Central memory CD4-positive, alpha-beta T cell (primary cell): ENCODE measurements around the gene ADK.
"Not testable (repeated sequence)": the region's sequence is repeated elsewhere in the genome, so short reads cannot be mapped to it uniquely, and the experiment has no call there.

ENCODE experiments used
- DNase-seq: peaks from one replicate; pipeline ENCODE4 v3.0.0; 2022

Gene ADK

DNA sequence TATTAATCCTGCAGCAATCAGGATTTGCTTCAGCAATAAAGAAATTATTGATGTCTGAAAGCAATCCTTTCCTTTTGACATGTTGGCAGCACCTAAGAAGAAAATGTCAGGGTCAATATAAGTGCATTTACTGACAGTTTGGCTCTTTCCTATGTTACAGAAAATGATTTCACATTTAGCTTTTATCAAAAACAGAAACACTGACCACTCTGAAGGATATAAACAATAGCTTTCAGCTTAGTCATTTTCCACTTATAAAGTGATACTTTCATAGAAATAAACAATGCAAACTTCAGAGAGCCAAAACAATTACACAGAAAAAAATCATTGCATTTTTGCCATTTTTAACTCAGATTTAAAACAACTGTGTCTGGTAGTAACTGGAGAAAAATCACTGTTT is 349.8 kb downstream of the ADK start:
- no peak for DNase-seq

DNA sequence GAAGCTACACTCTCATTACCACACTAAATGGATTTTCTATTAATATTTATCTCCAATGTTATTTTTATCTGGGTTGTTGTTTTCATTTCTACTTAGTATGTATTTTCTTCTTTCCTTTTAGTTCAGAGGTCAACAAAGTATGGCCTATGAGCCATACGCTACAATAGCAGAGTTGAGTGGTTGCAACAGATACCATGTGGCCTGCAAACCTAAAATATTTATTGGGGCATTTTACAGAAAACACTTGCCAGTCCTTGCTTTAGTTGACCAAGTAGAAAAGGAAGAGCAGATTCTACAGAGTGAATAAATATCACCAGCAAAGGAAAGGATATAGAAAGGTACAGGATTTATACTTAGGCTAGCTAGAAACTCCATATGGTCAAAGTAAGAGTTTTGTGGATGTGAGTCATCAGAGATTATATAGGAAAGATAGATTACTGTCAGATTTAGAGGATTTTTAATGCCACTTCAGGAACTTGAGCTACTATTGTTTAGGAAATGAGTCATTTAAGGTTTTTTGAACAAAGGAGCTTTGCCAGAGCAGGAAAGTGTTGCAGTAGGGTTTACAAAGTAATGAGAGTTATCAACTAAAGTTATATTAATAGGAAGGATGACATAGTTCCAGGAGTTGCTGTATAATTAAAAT is 352.1 kb downstream of the ADK start:
- DNase-seq = no peak

DNA sequence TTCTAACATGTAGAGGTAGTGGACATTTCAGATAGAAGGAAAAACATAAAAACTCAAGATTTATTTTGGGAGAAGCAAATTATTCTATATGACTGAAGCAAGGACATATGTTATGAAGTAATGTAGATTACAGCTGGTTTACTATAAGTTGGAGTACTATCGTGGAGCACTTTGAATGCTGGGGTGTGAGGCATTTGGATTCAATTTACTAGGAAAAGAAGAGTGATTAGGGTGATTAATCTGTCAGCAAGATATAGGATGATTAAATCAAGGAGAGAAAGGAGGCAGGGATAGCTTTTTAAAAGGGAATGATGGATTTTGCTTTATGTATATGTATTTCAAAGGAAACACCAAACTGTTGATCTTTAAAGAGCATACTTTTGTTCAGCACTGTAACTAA is 356.9 kb downstream of the ADK start:
- no peak for DNase-seq

DNA sequence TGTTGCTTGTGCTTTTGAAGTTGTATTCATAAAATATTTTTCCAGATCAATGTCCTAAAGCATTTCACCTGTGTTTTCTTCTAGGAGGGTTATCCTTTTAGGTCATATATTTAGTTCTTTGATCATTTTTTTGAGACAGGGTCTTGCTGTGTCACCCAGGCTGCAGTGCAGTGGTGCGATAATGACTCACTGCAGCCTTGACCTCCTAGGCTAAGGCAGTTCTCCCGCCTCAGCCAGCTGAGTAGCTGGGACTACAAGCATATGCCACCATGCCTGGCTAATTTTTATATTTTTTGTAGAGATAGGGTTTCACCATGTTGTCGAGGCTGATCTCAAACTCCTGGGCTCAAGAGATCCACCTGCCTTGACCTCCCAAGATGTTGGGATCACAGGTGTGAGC is 359.6 kb downstream of the ADK start:
- DNase-seq = no peak

DNA sequence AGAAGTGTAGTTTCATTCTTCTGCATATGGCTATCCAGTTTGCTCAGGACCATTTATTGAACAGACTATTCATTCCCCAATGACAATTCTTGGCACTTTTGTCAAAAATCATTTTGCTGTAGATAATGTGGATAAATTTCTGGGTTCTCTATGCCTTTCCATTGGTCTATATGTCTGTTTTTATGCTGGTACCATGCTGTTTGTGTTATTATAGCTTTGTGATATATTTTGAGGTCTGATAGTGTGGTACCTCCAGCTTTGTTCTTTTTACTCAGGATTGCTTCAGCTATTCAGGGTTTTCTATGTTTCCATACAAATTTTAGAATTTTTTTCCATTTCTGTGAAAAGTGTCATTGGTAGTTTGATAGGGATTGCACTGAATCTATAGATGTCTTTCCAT is 360.0 kb downstream of the ADK start:
- no peak for DNase-seq

DNA sequence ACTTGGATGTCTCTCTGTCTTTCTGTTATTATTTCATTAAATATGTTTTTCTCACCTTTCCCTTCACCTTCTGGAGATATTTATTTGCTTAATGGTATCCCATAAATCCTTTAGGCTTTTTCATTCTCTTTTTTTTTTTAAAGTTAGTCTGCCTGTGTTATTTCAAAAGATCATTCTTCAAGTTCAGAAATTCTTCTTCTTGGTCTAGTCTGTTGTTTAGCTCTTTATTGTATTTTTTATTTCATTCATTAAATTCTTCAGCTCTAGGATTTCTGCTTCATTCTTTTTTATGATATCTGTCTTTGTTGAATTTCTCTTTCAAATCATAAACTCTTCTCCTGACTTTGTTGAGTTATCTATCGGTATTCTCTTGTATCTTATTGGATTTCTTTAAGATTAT is 363.3 kb downstream of the ADK start:
- DNase-seq = no peak

DNA sequence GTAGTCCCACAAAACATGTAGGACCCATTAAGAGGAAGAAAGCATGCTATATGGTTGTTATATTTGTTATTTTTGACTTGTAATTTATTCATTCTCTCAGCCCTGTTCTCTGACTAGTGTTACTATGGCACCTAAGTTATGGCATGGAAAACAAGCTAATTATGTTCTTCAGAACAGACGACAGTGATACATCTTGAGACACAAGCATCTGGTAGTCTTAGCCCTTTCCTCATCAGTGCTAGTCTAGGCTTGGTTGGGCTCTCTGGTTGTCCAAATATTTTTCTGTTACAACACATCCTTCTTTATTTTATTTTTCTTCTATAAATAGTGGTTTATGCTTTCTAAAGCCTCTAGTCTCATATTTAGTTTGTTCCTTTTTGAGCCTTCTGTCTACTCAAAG is 367.0 kb downstream of the ADK start:
- no peak for DNase-seq

DNA sequence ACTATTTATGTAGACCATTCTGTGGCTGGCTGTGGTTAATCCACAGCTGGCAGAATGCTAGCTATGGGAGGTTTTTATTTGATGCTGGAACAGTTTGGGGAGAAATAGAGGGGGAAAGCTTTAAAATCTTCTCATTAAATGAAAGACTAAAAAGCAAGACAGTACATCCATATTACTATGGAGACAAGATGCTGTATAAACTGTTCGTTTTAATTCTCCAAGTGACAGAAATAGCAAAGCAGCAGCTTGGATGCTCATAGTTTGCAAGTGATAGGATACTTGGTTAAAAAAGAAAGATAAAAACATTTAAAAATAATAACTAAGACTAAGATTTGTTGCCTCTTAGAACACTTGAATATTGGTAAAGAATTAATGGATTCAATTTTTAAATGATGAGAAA is 370.5 kb downstream of the ADK start:
- no peak for DNase-seq

DNA sequence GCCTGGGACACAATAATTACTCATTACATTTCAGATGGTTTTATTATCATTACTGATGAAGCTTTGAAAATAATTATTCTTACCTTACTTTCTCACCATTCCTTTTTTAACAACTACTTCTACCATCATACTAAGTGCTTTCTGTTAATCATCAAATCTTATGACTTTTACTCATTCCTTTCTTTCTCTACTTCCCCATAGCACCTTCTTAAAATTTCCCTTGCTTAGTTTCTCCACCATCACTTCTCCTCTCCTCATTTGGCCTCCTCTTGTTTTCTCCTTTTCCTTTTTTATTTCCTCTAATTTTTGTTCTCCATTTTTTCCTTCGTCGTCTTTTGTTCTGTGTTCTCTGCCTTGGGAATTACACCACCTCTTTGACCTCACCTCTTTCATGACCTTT is 372.2 kb downstream of the ADK start:
- DNase-seq = no peak

DNA sequence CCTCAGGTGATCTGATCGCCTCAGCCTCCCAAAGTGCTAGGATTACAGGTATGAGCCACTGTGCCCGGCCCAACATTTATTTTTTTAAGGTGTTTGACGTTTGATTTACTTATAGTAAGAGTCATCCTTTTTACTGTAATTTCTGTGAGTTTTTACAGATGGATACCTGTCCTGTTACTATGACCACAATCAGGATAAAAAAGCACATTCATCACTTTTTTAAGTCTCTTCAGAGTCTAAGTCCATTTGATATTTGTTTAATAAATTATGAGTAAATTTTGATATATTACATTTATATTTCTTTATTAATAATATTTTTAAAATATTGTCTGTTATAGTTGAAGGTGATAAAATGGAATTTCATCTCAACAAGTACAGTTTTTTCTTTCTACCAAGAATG is 374.9 kb downstream of the ADK start:
- DNase-seq = no peak

DNA sequence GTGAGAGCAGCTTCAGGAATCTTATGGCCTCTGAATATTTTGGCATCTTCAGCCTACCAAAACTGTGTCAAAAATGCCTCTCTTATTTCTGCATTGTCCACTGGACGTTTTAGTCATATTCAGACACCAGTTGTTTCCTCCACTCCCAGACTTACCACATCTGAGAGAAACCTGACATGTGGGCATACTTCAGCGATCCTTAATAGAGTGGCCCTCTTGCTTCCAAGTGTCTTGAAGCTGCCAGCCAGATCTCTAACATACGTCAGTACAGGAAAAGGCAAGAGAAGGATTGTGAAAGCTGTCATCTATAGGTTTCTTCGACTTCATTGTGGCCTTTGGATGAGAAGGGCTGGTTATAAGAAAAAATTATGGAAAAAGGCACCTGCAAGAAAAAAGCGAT is 376.6 kb downstream of the ADK start:
- DNase-seq = not testable (repeated sequence)

DNA sequence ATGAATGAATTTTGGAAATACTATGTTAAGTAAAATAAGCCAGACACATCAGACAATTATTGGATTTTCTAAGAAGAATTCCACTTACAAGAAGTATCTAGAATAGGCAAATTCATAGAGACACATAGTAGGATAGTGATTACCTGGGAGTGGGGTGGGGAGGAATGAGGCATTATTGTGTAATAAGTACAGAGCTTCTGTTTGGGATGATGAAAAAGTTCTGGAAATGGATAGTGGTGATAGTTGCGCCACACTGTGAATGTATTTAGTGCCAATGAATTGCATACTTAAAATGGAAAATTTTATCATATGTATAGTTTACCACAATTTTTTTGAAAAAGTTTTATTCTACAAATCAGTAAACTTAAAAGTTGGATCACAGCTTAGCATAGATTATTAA is 378.2 kb downstream of the ADK start:
- no peak for DNase-seq

DNA sequence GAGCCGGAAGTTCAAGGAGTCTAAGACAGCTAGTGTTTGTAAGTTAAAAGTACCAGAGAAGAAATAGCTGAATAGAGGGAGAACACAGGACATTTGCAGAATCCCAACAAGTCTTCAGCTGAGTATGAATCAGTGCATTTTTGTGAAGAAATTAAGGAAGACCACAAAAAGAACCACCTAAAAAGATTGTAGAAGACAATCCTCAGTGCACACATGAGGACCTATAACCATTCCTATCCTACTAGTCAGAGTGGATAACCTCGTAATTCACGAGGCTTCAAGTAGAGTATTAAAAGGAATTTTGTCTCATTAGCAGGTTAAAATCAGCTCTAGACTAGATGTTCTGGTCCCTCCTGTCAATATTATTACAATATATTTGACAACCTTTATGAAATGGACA is 380.0 kb downstream of the ADK start:
- no peak for DNase-seq

DNA sequence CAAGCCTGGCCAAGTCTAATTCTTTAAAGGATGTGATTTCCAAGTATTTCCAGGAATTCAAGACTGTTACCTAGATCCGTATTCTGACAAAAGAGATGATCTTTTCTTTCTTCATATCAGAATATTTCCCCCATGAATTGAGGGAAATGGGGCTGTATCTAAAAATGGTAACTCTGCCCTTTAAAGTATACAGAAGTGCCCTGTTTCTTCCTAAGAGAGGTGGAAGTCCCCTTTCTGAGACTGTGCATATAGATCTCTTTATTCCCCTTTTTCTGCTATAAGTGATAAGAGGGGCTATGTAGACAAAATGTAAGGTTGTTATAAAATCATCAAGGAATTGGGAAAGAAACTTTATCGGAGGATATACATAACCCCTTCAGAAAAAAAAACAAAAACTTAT is 388.3 kb downstream of the ADK start:
- no peak for DNase-seq

DNA sequence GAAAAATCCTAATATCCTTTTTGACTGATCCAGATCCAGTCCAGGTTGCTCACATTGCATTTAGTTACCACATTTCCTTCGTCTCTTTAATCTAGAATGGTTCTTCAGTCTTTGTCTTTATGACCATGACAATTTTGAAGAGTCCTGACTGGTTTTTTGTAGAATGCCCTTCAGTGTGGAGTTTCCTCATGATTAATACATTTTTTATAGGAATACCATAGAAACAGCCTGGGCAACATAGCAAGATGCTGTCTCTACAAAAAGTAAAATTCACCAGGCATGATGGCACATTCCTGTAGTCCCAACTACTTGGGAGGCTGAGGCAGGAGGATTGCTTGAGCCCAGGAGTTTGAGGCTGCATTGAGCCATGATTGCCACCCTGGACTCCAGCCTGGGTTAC is 390.4 kb downstream of the ADK start:
- no peak for DNase-seq

DNA sequence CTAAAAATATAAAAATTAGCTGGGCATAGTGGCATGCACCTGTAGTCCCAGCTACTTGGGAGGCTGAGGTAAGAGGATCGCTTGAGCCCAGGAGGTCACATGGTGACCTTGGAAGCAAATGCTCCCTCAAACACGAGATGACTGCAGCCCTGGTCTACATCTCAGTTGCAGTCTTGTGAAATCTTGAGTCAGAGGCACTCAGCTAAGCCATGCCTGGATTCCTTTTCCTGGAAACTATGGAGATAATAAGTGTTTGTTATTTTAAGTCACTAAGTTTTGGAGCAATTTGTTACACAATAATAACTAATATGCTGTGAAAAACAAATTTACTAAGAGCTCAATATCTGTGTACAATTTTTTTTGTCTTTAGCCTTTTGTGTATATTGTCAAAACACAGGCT is 391.1 kb downstream of the ADK start:
- no peak for DNase-seq

DNA sequence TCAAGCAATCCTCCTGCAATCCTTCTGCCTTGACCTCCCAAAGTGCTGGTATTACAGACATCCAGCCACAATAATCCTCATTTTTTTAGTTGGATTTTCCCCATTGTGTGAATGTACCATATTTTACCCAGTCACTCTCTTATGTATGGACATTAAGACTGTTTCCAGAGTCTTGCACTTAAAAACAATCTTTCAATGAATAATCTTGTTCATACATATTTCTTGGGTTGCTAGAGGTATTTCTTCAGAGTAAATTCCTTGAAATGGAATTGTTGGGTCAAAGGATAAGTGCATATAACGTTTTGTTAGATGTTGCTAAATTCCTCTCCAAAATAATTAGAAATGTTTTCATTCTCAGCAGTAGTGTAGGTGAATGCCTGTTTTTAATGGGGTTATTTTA is 392.3 kb downstream of the ADK start:
- no peak for DNase-seq

DNA sequence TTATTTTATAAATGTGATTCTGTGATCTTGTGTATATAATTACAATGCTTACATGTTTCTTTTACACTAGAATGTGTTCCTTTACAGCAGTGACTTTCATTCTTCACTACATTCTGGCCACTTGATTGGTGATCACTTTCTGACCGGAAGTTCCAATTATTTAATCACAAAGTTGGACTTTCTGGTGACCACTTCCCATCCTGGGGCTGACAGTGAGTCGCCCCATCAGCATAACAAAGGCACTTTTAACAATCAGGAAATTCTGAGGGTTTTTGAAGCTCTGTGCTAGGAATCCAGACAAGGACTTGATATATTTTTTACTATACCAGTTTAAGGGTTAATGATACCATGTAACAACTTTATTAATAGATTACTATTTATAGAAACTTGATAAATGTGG is 393.1 kb downstream of the ADK start:
- no peak for DNase-seq

DNA sequence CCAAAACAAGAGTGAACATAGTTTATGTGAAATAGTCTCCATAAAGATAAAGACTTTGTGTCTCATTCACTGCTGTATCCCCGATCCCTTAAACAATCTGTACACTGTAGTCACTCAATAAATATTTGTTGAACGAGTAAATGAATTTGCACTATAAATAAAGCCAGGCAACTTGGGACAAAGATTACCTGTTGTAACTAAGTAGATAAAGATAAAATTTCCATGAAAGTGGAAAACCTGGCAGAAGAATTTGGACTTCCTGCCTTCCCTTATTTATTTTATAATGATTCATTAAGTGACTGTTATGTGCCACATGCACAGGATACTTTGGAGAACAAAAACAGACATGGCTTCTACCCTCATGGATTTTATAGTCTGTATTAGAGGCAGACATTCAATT is 397.7 kb downstream of the ADK start:
- DNase-seq = no peak

DNA sequence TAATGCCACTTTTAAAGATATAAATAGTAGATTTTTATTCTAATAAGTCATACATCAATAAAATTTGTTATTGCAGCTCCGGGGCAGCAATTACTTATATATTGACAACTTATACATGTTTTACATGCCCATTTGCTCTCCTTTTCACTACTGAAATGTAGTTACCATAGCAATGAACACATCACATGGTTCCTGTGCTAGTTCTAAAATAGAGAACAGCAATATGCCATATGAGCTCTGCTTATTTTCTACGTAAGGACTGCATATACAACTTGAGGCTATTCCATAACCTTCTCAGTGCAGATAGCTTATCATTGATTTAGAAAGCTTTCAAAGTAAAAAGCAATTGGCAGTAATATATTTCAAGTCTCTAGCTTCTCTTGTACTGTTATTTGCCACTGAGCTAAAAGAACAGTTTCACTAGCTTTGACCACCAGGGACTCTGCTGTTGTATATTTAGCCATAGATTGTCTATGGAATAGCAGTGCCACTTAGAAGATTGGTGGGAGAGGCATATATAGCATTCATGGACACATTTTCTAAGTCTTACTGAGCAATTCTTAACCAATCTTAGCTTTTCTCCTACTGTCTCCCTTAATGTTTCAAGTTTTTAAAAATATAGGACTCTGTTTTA is 405.2 kb downstream of the ADK start:
- no peak for DNase-seq

DNA sequence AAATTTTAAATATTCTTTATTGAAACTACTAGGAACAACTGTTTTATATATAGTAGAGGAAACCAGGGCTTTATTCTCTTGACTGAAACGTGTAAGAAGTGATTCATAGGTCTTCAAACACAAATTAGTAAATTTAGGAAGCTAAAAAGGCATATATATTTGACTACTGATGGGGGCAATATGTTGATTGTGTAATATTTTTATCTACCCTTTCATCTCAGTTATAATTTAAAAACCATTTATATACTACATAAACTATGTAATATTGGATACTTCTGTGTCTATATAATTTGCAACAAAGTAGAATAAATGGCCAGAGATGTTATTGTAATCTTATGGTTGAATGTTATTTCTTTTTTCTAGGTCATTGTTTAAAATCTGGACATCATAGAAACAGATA is 406.1 kb downstream of the ADK start:
- DNase-seq = no peak

DNA sequence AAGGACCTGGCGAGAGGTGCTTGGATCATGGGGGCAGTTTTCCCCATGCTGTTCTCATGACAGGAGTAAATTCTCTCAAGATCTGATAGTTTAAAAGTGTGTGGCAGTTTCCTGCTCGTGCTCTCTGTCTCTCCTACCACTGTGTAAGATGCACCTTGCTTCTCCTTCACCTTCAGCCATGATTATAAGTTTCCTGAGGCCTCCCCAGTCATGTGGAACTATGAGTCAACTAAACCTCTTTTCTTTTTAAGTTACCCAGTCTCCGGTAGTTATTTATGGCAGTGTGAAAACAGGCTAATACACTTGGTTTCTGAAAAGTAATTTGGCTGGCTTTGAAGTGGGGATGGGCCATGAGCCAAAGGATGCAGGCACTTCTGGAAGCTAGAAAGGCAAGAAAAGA is 407.4 kb downstream of the ADK start:
- no peak for DNase-seq

DNA sequence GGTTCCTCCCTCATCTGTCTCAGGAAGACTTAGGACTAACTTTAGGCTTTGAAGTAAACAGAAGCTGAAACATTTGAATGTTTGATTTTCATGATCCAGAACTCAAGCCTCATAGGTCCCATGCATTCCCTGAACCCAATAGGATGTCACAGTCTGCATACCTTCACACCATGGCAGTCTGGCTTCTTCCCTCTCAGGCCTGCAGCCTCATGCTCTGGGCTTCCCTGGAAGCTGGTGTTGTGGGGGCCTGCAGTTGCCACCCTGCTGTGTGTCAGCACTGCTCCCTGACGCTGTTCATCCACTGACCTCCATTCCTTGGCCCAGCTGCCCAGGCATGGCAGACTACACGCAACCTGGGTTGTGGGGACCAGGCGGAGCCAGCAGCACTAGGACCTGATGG is 407.9 kb downstream of the ADK start:
- DNase-seq = no peak

DNA sequence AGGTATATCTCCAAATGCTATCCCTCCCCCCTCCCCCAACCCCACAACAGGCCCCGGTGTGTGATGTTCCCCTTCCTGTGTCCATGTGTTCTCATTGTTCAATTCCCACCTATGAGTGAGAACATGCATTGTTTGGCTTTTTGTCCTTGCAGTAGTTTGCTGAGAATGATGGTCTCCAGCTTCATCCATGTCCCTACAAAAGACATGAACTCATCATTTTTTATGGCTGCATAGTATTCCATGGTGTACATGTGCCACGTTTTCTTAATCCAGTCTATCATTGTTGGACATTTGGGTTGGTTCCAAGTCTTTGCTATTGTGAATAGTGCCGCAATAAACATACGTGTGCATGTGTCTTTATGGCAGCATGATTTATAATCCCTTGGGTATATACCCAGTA is 417.9 kb downstream of the ADK start:
- DNase-seq = not testable (repeated sequence)

DNA sequence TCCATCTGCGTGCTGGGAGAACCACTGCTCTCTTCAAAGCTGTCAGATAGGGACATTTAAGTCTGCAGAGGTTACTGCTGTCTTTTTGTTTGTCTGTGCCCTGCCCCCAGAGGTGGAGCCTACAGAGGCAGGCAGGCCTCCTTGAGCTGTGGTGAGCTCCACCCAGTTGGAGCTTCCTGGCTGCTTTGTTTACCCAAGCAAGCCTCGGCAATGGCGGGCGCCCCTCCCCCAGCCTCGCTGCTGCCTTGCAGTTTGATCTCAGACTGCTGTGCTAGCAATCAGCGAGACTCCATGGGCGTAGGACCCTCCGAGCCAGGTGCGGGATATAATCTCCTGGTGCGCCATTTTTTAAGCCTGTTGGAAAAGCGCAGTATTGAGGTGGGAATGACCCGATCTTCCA is 422.5 kb downstream of the ADK start:
- peak; percentile 9 for DNase-seq
